IPS-15b (cell line): ENCODE data around the gene RUSC1.
"Not testable (repeated sequence)": the region's sequence is repeated elsewhere in the genome, so short reads cannot be mapped to it uniquely, and the experiment has no call there.

Experiments used
- H3K27me3 ChIP-seq: one replicate; pipeline ENCODE4 v1.6.1; 2013; ENCODE audit warnings: low read length; ENCODE audit not compliant: control insufficient read depth, insufficient read depth
- H3K36me3 ChIP-seq: one replicate; pipeline ENCODE4 v1.6.1; 2013; ENCODE audit warnings: low read length; ENCODE audit not compliant: control insufficient read depth, insufficient read depth
- H3K4me1 ChIP-seq: one replicate; pipeline ENCODE4 v1.6.1; 2013; ENCODE audit warnings: mild to moderate bottlenecking, low read length; ENCODE audit not compliant: control insufficient read depth, insufficient read depth
- H3K4me3 ChIP-seq: one replicate; pipeline ENCODE4 v1.5.1; 2013; ENCODE audit warnings: low read depth, low read length
- H3K9ac ChIP-seq: one replicate; pipeline ENCODE4 v1.6.1; 2013; ENCODE audit warnings: low read depth, mild to moderate bottlenecking, low read length
- H3K9me3 ChIP-seq: one replicate; pipeline ENCODE4 v1.6.1; 2013; ENCODE audit warnings: mild to moderate bottlenecking, low read length; ENCODE audit not compliant: control insufficient read depth, insufficient read depth

RUSC1 gene

DNA sequence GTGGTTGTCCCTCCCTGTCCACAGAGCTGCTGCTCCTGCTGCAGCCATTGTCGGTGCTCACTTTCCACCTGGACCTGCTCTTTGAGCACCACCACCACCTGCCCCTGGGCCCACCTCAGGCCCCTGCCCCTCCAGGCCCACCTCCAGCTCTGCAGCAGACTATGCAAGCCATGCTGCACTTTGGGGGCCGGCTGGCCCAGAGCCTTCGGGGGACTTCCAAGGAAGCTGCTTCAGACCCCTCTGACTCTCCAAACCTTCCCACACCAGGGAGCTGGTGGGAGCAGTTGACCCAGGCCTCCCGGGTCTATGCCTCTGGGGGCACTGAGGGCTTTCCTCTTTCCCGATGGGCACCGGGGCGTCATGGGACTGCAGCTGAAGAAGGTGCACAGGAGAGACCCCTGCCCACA lies 5.9 kb downstream of the RUSC1 start:
- peaks cover 8% of the 10 kb centered on the region for H3K27me3 ChIP-seq
- peaks cover 30% of the 10 kb centered on the region for H3K36me3 ChIP-seq
- no peak overlapping the region for H3K9ac ChIP-seq
- H3K4me1 ChIP-seq: peaks cover 10% of the 10 kb centered on the region
- H3K9me3 ChIP-seq: no peaks in the 10 kb centered on the region
- H3K4me3 ChIP-seq: no peak overlapping the region

DNA sequence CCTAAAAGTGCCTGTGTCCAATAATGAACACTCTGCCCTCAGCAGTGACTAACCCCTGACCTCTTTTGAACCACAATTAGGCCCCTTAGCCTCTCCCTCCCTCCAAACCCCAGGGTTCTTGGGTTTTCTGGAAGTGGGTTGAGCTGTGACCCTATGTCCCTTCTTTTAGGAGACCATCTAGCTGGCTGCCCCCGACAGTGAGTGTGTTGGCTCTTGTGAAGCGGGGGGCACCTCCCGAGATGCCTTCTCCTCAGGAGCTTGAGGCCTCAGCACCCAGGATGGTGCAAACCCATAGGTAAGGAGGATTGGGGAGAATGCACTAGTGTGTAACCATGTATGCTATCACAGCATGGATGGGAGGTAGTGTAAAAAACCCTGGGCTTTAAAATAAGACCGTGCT lies 7.3 kb downstream of the RUSC1 start:
- no peak overlapping the region for H3K9ac ChIP-seq
- H3K9me3 ChIP-seq: no peaks in the 10 kb centered on the region
- H3K4me3 ChIP-seq: no peak overlapping the region
- H3K27me3 ChIP-seq: no peaks in the 10 kb centered on the region
- peaks cover 30% of the 10 kb centered on the region for H3K36me3 ChIP-seq
- peaks cover 2% of the 10 kb centered on the region for H3K4me1 ChIP-seq

DNA sequence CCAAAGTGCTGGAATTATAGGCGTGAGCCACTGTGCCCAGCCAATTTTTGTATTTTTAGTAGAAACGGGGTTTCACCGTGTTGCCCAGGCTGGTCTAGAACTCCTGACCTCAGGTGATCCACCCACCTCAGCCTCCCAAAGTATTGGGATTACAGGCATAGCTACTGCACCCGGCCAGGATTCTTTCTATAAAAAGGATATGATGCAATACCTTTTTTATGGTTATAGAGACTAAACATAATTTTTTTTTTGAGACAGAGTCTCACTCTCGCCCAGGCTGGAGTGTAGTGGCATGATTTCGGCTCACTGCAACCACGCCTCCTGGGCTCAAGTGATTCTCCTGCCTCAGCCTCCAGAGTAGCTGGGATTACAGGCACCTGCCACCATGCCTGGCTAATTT lies 8.2 kb downstream of the RUSC1 start:
- H3K4me3 ChIP-seq, H3K9me3 ChIP-seq, H3K9ac ChIP-seq, H3K4me1 ChIP-seq, H3K27me3 ChIP-seq: not testable (repeated sequence)
- peaks cover 30% of the 10 kb centered on the region for H3K36me3 ChIP-seq

DNA sequence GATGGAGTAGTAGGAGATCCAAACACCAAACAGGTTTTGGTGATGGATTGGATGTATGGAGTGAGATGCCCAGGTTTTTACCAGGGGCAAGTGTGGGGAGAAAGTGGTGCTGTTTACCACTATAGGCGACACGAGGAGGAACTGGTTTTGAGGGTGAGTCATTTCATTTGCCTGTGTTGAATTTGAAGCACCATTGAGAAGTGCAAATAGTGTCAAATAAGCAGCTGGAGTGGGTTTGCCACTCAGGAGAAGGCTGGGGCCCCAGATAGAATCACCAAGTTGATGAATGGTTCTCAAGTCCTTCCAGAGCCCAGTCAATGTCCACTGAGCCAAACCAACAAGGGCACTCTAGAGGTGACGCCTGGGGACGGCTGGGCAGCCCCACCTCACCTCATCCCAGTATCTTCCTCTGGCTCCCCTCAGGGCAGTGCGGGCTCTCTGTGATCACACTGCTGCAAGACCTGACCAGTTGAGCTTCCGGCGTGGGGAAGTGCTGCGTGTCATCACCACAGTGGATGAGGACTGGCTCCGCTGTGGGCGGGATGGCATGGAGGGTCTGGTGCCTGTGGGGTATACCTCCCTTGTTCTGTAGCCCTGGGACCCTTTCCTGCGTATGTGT lies 9.4 kb downstream of the RUSC1 start:
- Histone ChIP-seq H3K9me3 (no peaks in the 10 kb centered on the region), H3K36me3 (peaks cover 30% of the 10 kb centered on the region)

DNA sequence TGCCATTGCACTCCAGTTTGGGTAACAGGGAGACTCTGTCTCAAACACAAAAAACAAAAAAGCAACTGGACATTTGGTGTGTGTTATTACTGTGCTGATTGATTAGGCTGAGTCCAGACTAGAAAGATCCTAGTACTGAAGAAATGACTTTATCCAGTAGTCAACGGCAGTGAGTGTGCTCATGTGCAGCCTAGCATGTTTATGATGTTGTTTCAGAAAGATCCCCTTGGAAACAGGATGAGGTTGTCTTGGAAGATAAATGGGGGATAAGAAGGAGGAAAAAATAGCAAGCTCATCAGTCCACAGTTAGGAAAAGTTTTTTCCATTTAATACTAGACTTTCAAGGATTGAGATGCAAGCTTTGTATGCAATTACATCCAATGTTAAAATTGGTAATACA lies 14.3 kb downstream of the RUSC1 start:
- H3K9me3 ChIP-seq: no peaks in the 10 kb centered on the region
- H3K4me1 ChIP-seq: no peaks in the 10 kb centered on the region
- H3K9ac ChIP-seq: no peak overlapping the region
- H3K36me3 ChIP-seq: peaks cover 17% of the 10 kb centered on the region
- H3K4me3 ChIP-seq: no peak overlapping the region
- no peaks in the 10 kb centered on the region for H3K27me3 ChIP-seq

More for the DNA sequence above, 9.4 kb downstream of the RUSC1 start:
- H3K27me3 ChIP-seq: no peaks in the 10 kb centered on the region
- H3K4me3 ChIP-seq: no peak overlapping the region
- peaks cover 2% of the 10 kb centered on the region for H3K4me1 ChIP-seq
- no peak overlapping the region for H3K9ac ChIP-seq

- peaks cover 8% of the 10 kb centered on the region for H3K36me3 ChIP-seq
Measured at GRCh38 chr1:155339515-155340097, 18.9 kb downstream of the RUSC1 start.

GRCh38 chr1:155342842-155343241 lies 22.1 kb downstream of the RUSC1 start:
- H3K36me3 ChIP-seq: peaks cover 20% of the 10 kb centered on the region
- no peak overlapping the region for H3K4me3 ChIP-seq
- H3K27me3 ChIP-seq: no peaks in the 10 kb centered on the region
- H3K9ac ChIP-seq: no peak overlapping the region
- no peaks in the 10 kb centered on the region for H3K9me3 ChIP-seq
- H3K4me1 ChIP-seq: no peaks in the 10 kb centered on the region

More at GRCh38 chr1:155339515-155340097, 18.9 kb downstream of the RUSC1 start:
- no peak overlapping the region for H3K9ac ChIP-seq
- no peaks in the 10 kb centered on the region for H3K4me1 ChIP-seq
- H3K4me3 ChIP-seq: no peak overlapping the region
- H3K9me3 ChIP-seq: no peaks in the 10 kb centered on the region
- no peaks in the 10 kb centered on the region for H3K27me3 ChIP-seq

GRCh38 chr1:155352631-155353030 lies 31.9 kb downstream of the RUSC1 start:
- no peak overlapping the region for H3K4me3 ChIP-seq
- H3K4me1 ChIP-seq: no peaks in the 10 kb centered on the region
- peaks cover 20% of the 10 kb centered on the region for H3K36me3 ChIP-seq
- H3K9ac ChIP-seq: no peak overlapping the region
- no peaks in the 10 kb centered on the region for H3K27me3 ChIP-seq
- H3K9me3 ChIP-seq: no peaks in the 10 kb centered on the region

DNA sequence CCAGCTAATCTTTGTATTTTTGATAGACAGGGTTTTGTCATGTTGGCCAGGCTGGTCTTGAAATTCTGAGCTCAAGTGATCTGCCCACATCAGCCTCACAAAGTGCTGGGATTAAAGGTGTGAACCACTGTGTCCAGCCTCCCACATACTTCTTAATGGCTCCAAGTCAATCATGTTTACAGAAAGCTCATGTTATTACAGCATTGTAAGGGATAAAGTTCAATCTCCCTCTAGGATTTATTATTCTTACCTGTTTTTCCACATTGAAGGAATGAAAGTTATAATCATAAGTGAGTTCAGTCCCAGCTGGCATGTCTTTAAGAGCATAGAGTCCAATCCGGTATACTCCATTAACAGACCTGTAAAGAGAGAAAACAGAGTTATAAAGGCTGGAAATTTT lies 39.4 kb downstream of the RUSC1 start:
- Histone ChIP-seq H3K9ac (no peak overlapping the region), H3K4me3 (no peak overlapping the region), H3K36me3 (peaks cover 13% of the 10 kb centered on the region), H3K9me3 (no peaks in the 10 kb centered on the region), H3K4me1 (no peaks in the 10 kb centered on the region), H3K27me3 (no peaks in the 10 kb centered on the region)

DNA sequence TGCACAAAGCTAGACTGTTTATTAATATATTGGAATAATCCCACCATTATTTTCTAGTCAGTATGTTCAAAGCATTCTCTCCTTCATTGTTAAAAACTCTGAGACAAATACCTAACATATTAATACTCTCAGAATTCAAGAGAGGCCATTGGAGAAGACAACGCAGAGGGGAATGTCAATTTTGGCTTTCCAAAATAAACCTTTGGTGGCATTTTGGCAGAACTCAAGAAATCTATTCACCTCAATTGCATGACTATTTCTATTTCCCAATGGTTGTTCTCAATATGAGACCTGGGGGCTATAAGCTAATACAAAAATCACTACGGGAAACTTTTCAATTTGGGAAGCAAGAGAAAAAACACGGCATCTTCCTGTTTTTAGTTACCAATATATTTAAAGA lies 58.5 kb downstream of the RUSC1 start:
- Histone ChIP-seq H3K36me3 (peaks cover 5% of the 10 kb centered on the region), H3K27me3 (no peaks in the 10 kb centered on the region), H3K9me3 (no peaks in the 10 kb centered on the region), H3K4me1 (no peaks in the 10 kb centered on the region), H3K4me3 (no peak overlapping the region), H3K9ac (no peak overlapping the region)

DNA sequence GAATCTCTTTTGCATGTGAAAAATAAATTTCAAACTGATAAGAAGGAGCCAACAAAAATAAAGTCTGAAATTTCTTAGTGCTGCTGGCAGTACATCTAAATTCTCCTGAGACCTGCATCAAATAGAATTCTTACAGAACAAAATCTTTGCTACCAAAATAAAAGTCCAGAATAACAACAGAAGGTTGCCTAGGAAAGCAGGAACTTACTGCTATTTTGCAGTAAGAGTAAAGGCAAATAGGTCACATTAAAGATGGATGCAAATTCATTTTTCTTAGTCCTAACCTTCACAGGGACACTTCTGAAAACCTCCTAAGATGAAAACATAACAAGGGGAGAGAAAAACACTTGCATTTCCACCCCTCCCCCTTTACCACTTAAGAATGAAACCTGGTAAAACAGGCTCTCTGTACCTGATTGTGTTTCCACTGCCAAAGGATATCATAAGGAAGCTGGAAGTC lies 59.0 kb downstream of the RUSC1 start:
- H3K36me3 ChIP-seq: peaks cover 5% of the 10 kb centered on the region
- H3K4me3 ChIP-seq: no peak overlapping the region
- H3K27me3 ChIP-seq: no peaks in the 10 kb centered on the region
- no peak overlapping the region for H3K9ac ChIP-seq
- no peaks in the 10 kb centered on the region for H3K9me3 ChIP-seq
- H3K4me1 ChIP-seq: no peaks in the 10 kb centered on the region
